ENCODE results near the gene RFNG. TPM values are rescaled to one million over a fixed set of nuclear protein-coding genes. Genes with fewer than 3 reads are reported as not detected.

Gene RFNG
- total RNA-seq, 1 experiment from 2014 or later, result 37.9 TPM

DNA sequence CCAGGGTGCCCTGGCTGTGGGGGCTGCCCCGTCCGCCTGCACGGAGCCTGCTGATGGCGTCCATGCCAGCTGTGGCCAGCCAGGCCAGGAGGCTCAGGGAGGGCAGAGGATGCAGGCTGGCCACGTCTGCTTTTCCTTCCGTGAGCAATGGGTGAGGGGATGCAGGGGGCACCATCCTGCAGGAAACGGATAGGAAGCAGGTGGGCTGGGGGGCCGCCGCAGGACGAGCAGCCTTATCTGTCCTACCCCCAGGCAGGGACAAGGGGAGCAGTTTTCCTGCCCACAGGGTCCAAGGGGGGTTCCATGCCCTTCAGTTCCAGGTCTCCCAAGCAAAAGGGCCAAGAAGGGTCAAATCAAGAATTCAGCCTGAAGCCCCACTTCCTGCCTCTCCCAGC is 7.2 kb upstream of the RFNG start:
- Mint-ChIP-seq H3K4me3 (ENCODE audit: unreplicated experiment) (no peak overlapping the region), H3K9me3 (ENCODE audit: unreplicated experiment) (no peaks in the 10 kb centered on the region)
- POLR2A ChIA-PET, result no interaction called here

DNA sequence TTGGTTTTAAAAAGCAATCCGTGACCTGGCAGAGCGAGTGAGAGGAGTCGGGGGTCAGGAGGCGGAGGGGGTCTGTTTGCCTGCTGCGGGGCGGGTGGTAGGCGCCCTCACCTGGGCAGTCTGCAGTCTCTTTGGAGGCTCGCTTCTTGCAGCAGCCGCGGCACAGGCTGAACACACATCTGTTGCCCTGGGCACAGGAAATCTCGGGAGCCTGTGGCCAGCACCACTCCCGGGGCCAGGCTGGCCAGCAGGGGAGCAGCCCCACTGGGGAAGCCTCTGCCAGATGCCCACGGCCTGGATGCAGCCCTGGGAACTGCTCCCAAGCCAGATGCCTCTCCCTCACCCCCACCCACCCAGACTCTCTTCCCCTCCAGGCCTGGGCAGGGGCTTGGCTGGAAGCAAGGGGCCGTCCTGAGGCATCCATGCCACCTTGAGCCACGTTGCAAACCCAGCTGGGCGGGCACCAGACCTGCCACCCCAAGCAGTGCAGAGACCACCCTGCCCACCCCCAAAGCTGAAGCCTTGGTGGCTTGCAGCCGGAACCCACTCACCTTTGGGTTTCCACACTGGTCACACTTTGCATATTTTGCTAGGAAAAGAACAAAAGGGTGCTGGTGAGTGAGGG is 6.7 kb upstream of the RFNG start:
- H3K4me3 Mint-ChIP-seq (ENCODE audit: unreplicated experiment), result no peak overlapping the region
- H3K9me3 Mint-ChIP-seq (ENCODE audit: unreplicated experiment), result no peaks in the 10 kb centered on the region
- peaks cover 53% of the 10 kb centered on the region for H3K36me3 Mint-ChIP-seq (ENCODE audit: insufficient read depth, unreplicated experiment)
- POLR2A ChIA-PET, result no interaction called here
- H3K27ac Mint-ChIP-seq (ENCODE audit: low read depth, unreplicated experiment), result no peak overlapping the region
- CTCF ChIA-PET, result interaction anchor here (0.8 kb wide), 1 partner anchor 99 kb away, joined by 3 read pairs; no protein-coding TSS in a partner anchor
- TF ChIP-seq, protein P1, sequence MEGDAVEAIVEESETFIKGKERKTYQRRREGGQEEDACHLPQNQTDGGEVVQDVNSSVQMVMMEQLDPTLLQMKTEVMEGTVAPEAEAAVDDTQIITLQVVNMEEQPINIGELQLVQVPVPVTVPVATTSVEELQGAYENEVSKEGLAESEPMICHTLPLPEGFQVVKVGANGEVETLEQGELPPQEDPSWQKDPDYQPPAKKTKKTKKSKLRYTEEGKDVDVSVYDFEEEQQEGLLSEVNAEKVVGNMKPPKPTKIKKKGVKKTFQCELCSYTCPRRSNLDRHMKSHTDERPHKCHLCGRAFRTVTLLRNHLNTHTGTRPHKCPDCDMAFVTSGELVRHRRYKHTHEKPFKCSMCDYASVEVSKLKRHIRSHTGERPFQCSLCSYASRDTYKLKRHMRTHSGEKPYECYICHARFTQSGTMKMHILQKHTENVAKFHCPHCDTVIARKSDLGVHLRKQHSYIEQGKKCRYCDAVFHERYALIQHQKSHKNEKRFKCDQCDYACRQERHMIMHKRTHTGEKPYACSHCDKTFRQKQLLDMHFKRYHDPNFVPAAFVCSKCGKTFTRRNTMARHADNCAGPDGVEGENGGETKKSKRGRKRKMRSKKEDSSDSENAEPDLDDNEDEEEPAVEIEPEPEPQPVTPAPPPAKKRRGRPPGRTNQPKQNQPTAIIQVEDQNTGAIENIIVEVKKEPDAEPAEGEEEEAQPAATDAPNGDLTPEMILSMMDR (IDR thresholded peaks at IDR 0.05; ENCODE audit: unreplicated experiment), result no peak
- H3K27me3 Mint-ChIP-seq (ENCODE audit: insufficient read depth, unreplicated experiment), result no peaks in the 10 kb centered on the region
- intact Hi-C loops (cut with micrococcal nuclease), result no loop called here
- H3K4me1 Mint-ChIP-seq (ENCODE audit: insufficient read depth, unreplicated experiment), result no peaks in the 10 kb centered on the region
- no TSS peak for BruUV-seq (replicated peaks)
- no peak for DNase-seq (ENCODE audit: unreplicated experiment)

More for the DNA sequence above, 7.2 kb upstream of the RFNG start:
- H3K27me3 Mint-ChIP-seq (ENCODE audit: insufficient read depth, unreplicated experiment), result no peaks in the 10 kb centered on the region
- no peak for DNase-seq (ENCODE audit: unreplicated experiment)
- CTCF ChIA-PET, result interaction anchor here (0.8 kb wide), 1 partner anchor 99 kb away, joined by 3 read pairs; no protein-coding TSS in a partner anchor
- H3K27ac Mint-ChIP-seq (ENCODE audit: low read depth, unreplicated experiment), result no peak overlapping the region
- BruUV-seq (replicated peaks), result no TSS peak
- TF ChIP-seq, protein P1 (IDR thresholded peaks at IDR 0.05; ENCODE audit: unreplicated experiment), result no peak
- no peaks in the 10 kb centered on the region for H3K4me1 Mint-ChIP-seq (ENCODE audit: insufficient read depth, unreplicated experiment)
- H3K36me3 Mint-ChIP-seq (ENCODE audit: insufficient read depth, unreplicated experiment), result peaks cover 53% of the 10 kb centered on the region
- intact Hi-C loops (cut with micrococcal nuclease), result no loop called here

DNA sequence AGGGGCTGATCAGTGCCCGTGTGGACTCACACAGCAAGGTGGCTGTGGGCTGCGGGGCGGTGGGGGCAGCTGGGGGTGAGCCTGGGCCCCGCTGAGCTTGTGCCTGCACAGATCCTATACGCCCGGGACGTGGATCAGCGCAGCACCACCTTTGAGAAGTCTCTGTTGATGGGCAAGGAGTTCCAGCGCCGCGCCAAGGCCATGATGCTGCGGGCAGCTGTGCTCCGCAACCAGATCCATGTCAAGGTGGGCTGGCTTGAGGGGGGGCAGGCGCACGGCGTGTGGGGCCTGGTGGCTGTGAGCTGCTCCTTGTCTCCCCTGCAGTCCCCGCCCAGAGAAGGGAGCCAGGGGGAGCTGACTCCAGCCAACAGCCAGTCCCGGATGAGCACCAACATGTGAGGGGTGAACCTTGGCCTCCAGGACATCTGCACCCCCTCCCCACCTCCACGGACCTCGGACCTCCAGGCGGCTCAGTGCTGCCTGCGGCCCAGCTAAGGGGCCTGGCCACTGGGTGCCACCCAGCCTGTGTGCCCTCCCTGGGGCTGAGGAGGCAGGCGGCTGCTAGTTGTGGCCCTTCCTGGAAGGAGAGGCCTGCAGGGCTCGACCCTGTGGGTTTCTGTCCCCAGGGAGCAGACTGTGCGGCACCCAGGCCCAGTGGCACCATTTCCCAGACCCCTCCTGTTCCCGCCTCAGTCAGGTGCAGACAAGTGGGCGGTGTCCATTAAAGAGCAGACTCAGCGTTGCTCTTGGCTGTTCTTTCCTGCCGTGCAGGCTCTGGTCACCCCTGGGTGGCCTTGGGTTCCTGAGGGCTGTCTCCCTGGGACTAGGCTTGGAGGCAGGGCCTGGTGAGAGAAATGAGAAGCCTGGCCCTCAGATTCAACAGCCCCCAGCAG is 5.4 kb upstream of the RFNG start:
- CTCF ChIA-PET, result interaction anchor here (0.6 kb wide), 1 partner anchor 301 kb away, joined by 3 read pairs; no protein-coding TSS in a partner anchor
- BruUV-seq (replicated peaks), result TSS peak; percentile 63
- H3K36me3 Mint-ChIP-seq (ENCODE audit: insufficient read depth, unreplicated experiment), result peaks cover 53% of the 10 kb centered on the region

More for the DNA sequence above, 5.4 kb upstream of the RFNG start:
- TF ChIP-seq, protein P1 (IDR thresholded peaks at IDR 0.05; ENCODE audit: unreplicated experiment), result no peak
- no peaks in the 10 kb centered on the region for H3K4me1 Mint-ChIP-seq (ENCODE audit: insufficient read depth, unreplicated experiment)
- H3K9me3 Mint-ChIP-seq (ENCODE audit: unreplicated experiment), result no peaks in the 10 kb centered on the region
- no peak overlapping the region for H3K4me3 Mint-ChIP-seq (ENCODE audit: unreplicated experiment)
- intact Hi-C loops (cut with micrococcal nuclease), result no loop called here
- DNase-seq (ENCODE audit: unreplicated experiment), result no peak
- no peaks in the 10 kb centered on the region for H3K27me3 Mint-ChIP-seq (ENCODE audit: insufficient read depth, unreplicated experiment)
- no peak overlapping the region for H3K27ac Mint-ChIP-seq (ENCODE audit: low read depth, unreplicated experiment)
- POLR2A ChIA-PET, result interaction anchor here (0.6 to 2.1 kb wide), 2 partner anchors 19 to 20 kb away, joined by 3 to 10 read pairs; partner anchors contain the start of gene DCXR
